ENCODE data around the gene BCR. TPM values are rescaled to one million over a fixed set of nuclear protein-coding genes. Genes with fewer than 3 reads are reported as not detected.

BCR gene
- total and polyA plus RNA-seq, 2 of the 4 experiments (the other 2 are of a cell fraction) = 28.9 to 44.6 TPM

- H4K8ac ChIP-seq (ENCODE audit: low read depth in 2 of 2, low read length in 2 of 2) = no peak overlapping the region
- peaks cover 10% of the 10 kb centered on the region for H3K4me1 ChIP-seq (ENCODE audit: control insufficient read depth, insufficient read depth, low read length)
- CTCF ChIA-PET = no interaction called here
- H3K9ac ChIP-seq (ENCODE audit: low read depth, low read length) = no peak overlapping the region
- H4K20me1 ChIP-seq (ENCODE audit: insufficient read depth, low read length) = peaks cover 41% of the 10 kb centered on the region
- no peak overlapping the region for H3K27ac ChIP-seq (ENCODE audit: insufficient read depth, low read length)
- intact Hi-C loops (cut with micrococcal nuclease) = no loop called here
- ATAC-seq (ENCODE audit: low read depth) = no peak
- no peak overlapping the region for H2AK9ac ChIP-seq (replicated peaks; ENCODE audit: low read depth, low read length, poor library complexity)
- no peak overlapping the region for H3K56ac ChIP-seq (ENCODE audit: extremely low read depth, insufficient read depth, low read length)
- no peaks in the 10 kb centered on the region; the same call in 1 of the 2 replicates for H3K36me3 ChIP-seq (ENCODE audit: control insufficient read depth, insufficient read depth, low read length)
- H2AK5ac ChIP-seq (ENCODE audit: low read depth, low read length) = no peak overlapping the region
- no peak overlapping the region for H2BK15ac ChIP-seq (ENCODE audit: low read depth, low read length)
- H3K9me3 ChIP-seq (ENCODE audit: control insufficient read depth, insufficient read depth, low read length) = no peaks in the 10 kb centered on the region
- H3K18ac ChIP-seq (ENCODE audit: low read depth, low read length) = no peak overlapping the region
- DNase-seq = no peak
- H2BK120ac ChIP-seq (ENCODE audit: low read depth, low read length) = no peak overlapping the region
- peaks cover 19% of the 10 kb centered on the region; the same call in 1 of the 2 replicates for H3K9me1 ChIP-seq (ENCODE audit: insufficient read depth, low read length)
- H3K4me3 ChIP-seq (ENCODE audit: insufficient read depth, low read depth, low read length) = no peak overlapping the region
- no peaks in the 10 kb centered on the region for H3K27me3 ChIP-seq (ENCODE audit: control insufficient read depth, insufficient read depth, low read length)
- H2BK5ac ChIP-seq (ENCODE audit: low read depth, low read length, poor library complexity, severe bottlenecking) = no peak overlapping the region
- dilution Hi-C loops (cut with HindIII; ENCODE audit: low sequenced_read_pairs, unreplicated experiment) = no loop called here
- TF ChIP-seq CHD1 (IDR thresholded peaks at IDR 0.05; ENCODE audit: low read depth, low read length) = no peak
- no peak for TF ChIP-seq RFX5 (IDR thresholded peaks at IDR 0.05; ENCODE audit: low read depth, low read length)
- TF ChIP-seq RCOR1 (IDR thresholded peaks at IDR 0.05; ENCODE audit: insufficient replicate concordance, low read length) = no peak
- TF ChIP-seq, protein P1, sequence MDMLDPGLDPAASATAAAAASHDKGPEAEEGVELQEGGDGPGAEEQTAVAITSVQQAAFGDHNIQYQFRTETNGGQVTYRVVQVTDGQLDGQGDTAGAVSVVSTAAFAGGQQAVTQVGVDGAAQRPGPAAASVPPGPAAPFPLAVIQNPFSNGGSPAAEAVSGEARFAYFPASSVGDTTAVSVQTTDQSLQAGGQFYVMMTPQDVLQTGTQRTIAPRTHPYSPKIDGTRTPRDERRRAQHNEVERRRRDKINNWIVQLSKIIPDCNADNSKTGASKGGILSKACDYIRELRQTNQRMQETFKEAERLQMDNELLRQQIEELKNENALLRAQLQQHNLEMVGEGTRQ (IDR thresholded peaks at IDR 0.05; ENCODE audit: low read depth, low read length) = no peak
- no TSS peak for BruUV-seq (replicated peaks)
- no peak overlapping the region for H2BK20ac ChIP-seq (ENCODE audit: low read depth, low read length)
- peaks cover 23 to 71% of the 10 kb centered on the region in 2 experiments for H3K79me1 ChIP-seq (ENCODE audit: low read depth in 1 of 2, low read length in 2 of 2)
- H4K5ac ChIP-seq (ENCODE audit: low read depth, low read length) = no peak overlapping the region
- in situ Hi-C loops (cut with MboI; ENCODE audit: low sequenced_read_pairs) = no loop called here
- H3K4me2 ChIP-seq (ENCODE audit: low read depth, low read length) = no peak overlapping the region
- WGBS, 2 experiments (ENCODE audit: extremely low coverage in 2 of 2, insufficient read length in 1 of 2) = 94% methylated on average over 7 of the region's 8 CpGs; no CpG with 5 or more reads in 1 of the 2 experiments
- H3K4ac ChIP-seq (ENCODE audit: low read depth, low read length) = no peak overlapping the region
- no peak overlapping the region for H3K23ac ChIP-seq (ENCODE audit: low read depth, low read length)
- H2AFZ ChIP-seq (replicated peaks; ENCODE audit: low read length, poor library complexity) = no peak overlapping the region
- H4K91ac ChIP-seq (ENCODE audit: insufficient read depth, low read depth, low read length) = no peak overlapping the region
- POLR2A ChIA-PET (ENCODE audit: unreplicated experiment) = no interaction called here
- no peak overlapping the region for H3K14ac ChIP-seq (replicated peaks; ENCODE audit: low read depth, low read length)
Observed at GRCh38 chr22:23197836-23198235, 17.5 kb downstream of the BCR start.

All from IMR-90 (cell line).